Activated CD8-positive, alpha-beta T cell treated with anti-CD3 and anti-CD28 coated beads for 36 hours (primary cell): ENCODE data around the gene OCA2. TPM values are rescaled to one million over a fixed set of nuclear protein-coding genes. Genes with fewer than 3 reads are reported as not detected.

ENCODE experiments used
- ATAC-seq: fragments of 200-7000 bp; cut with Tn5 transposase; one replicate; pipeline ENCODE4 v1.10.0; 2021; ENCODE audit warnings: mild to moderate bottlenecking, moderate library complexity
- CTCF ChIA-PET: fragments of 350-600 bp; sonication (Branson Sonifier 250); formaldehyde crosslinking; loops from one replicate; lab custom pipeline; 2021; ENCODE audit warnings: antibody characterized with exemption; lab: Charles Lee
- POLR2A ChIA-PET: fragments of 350-600 bp; sonication (Branson Sonifier 250); formaldehyde crosslinking; loops from one replicate; lab custom pipeline; 2021; ENCODE audit warnings: antibody characterized with exemption; lab: Charles Lee
- DNase-seq: peaks from one replicate; pipeline ENCODE4 v3.0.0-alpha.2; 2020
- H3K27ac Mint-ChIP-seq: one replicate; pipeline ENCODE4 v1.8.0; 2021; ENCODE audit warnings: mild to moderate bottlenecking, mixed read lengths
- H3K27me3 Mint-ChIP-seq: one replicate; pipeline ENCODE4 v1.8.0; 2021; ENCODE audit warnings: mixed read lengths
- H3K36me3 Mint-ChIP-seq: one replicate; pipeline ENCODE4 v1.8.0; 2021; ENCODE audit warnings: low read depth, mixed read lengths
- H3K4me1 Mint-ChIP-seq: one replicate; pipeline ENCODE4 v1.8.0; 2021; ENCODE audit warnings: low read depth, mixed read lengths
- H3K4me3 Mint-ChIP-seq: one replicate; pipeline ENCODE4 v1.8.0; 2021; ENCODE audit warnings: mild to moderate bottlenecking, moderate library complexity, mixed read lengths
- H3K9me3 Mint-ChIP-seq: one replicate; pipeline ENCODE4 v1.8.0; 2021; ENCODE audit warnings: mixed read lengths
- intact Hi-C: fragments of 100-400 bp; cut with micrococcal nuclease; formaldehyde crosslinking; loops from one replicate; pipeline ENCODE4 v1.10.0; 2022
- total RNA-seq, 2 experiments: library from RNA; stranded (reverse); gene quantifications; one replicate each; pipeline ENCODE4 v1.2.3, GENCODE V29; 2021
- TF ChIP-seq, protein P1 (sequence below): fragments of 200-600 bp; IDR thresholded peaks from one replicate; pipeline ENCODE4 v1.8.0; 2022; ENCODE audit warnings: antibody characterized with exemption, mild to moderate bottlenecking

OCA2 gene
- total RNA-seq, 2 experiments from 2014 or later, result not detected

DNA sequence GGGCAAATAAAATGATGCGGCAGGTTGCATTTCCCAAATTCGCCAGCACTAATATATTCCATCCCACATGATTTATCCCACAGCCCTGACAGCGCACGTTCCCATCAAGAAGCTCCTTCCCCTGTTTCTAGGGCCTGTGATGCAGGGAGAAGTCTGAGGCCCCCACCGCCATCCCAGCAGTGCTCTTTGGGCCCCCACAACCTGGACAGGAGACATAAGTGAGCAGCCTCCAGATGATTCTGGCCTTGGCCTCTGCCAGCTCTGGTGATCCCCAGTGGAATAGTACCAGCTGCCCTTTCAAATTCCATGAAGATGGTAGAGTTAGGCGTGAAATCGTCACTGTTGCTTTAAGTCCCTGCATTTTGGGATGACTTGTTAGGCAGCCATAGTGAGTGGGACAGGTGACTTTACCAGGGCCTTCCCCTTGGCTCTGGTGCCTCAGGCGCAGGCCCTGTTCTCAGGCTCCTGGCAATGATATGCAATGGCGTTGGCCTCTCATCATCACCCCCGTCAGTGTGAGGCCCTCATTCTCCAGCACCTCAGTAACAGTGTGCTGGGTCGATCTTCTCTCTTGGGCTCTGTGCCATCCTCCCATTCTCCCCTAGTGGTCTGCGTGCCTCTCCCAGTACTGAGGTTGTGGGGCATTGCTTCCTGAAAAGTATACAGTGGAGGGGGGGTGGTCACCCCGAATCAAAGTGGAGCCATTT, 263.7 kb downstream of the OCA2 start:
- no peaks in the 10 kb centered on the region for H3K27me3 Mint-ChIP-seq

DNA sequence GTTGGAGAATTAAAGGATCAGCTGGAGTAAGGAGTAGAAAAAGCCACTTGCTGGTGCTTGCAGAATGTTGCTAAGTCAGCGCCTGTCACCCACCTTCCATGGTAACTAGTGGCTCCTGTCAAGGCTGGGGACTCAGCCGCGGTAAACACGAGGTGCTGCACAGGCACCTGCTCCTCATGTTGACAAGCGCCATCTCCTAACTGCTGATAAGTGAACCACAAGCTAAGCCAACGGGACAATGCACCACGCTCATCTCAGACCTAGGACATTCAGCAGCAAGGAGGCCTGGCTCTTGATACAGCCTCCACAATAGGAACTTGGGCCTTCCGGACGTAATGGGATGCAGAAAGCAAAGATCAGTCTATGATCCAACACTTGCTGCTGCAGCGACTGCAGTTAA, 264.4 kb downstream of the OCA2 start:
- Mint-ChIP-seq H3K27me3 (no peaks in the 10 kb centered on the region), H3K9me3 (no peaks in the 10 kb centered on the region), H3K36me3 (no peaks in the 10 kb centered on the region), H3K4me1 (no peaks in the 10 kb centered on the region), H3K4me3 (no peak overlapping the region), H3K27ac (no peak overlapping the region)
- POLR2A ChIA-PET, result no interaction called here
- intact Hi-C loops, result no loop called here
- ATAC-seq (no peak), DNase-seq (no peak)
- CTCF ChIA-PET, result no interaction called here
- TF ChIP-seq, protein P1, sequence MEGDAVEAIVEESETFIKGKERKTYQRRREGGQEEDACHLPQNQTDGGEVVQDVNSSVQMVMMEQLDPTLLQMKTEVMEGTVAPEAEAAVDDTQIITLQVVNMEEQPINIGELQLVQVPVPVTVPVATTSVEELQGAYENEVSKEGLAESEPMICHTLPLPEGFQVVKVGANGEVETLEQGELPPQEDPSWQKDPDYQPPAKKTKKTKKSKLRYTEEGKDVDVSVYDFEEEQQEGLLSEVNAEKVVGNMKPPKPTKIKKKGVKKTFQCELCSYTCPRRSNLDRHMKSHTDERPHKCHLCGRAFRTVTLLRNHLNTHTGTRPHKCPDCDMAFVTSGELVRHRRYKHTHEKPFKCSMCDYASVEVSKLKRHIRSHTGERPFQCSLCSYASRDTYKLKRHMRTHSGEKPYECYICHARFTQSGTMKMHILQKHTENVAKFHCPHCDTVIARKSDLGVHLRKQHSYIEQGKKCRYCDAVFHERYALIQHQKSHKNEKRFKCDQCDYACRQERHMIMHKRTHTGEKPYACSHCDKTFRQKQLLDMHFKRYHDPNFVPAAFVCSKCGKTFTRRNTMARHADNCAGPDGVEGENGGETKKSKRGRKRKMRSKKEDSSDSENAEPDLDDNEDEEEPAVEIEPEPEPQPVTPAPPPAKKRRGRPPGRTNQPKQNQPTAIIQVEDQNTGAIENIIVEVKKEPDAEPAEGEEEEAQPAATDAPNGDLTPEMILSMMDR, result no peak

More for the DNA sequence above, 263.7 kb downstream of the OCA2 start:
- intact Hi-C loops, result no loop called here
- TF ChIP-seq, protein P1, result no peak
- Mint-ChIP-seq H3K4me3 (no peak overlapping the region), H3K27ac (no peak overlapping the region), H3K4me1 (no peaks in the 10 kb centered on the region), H3K36me3 (no peaks in the 10 kb centered on the region), H3K9me3 (no peaks in the 10 kb centered on the region)
- DNase-seq (no peak), ATAC-seq (no peak)
- ChIA-PET POLR2A (interaction anchor here (0.5 kb wide), 1 partner anchor 1657 kb away, joined by 3 read pairs; no protein-coding TSS in a partner anchor), CTCF (no interaction called here)

DNA sequence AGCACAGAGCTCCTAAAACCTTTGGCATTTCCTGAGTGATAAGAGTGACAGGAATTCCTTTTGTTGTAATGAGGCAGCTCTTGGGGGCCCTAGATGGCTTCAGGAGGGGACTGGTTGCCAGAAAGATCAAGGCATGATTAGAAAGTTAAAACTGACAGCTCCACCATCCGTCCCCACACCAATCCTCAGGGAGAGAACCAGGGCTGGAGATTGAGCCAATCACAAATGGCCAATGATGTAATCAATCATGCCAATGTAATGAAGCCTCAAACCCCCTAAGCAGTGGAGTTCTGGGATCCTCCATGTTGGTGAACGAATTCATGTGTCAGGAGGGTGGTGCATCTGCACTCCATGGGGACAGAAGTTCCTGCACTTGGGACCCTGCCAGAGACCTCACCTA, 265.1 kb downstream of the OCA2 start:
- ChIA-PET POLR2A (no interaction called here), CTCF (no interaction called here)
- Mint-ChIP-seq H3K27ac (no peak overlapping the region), H3K4me3 (no peak overlapping the region), H3K4me1 (no peaks in the 10 kb centered on the region), H3K36me3 (no peaks in the 10 kb centered on the region), H3K9me3 (no peaks in the 10 kb centered on the region), H3K27me3 (no peaks in the 10 kb centered on the region)
- intact Hi-C loops, result no loop called here
- ATAC-seq (no peak), DNase-seq (no peak)
- TF ChIP-seq, protein P1, result no peak

DNA sequence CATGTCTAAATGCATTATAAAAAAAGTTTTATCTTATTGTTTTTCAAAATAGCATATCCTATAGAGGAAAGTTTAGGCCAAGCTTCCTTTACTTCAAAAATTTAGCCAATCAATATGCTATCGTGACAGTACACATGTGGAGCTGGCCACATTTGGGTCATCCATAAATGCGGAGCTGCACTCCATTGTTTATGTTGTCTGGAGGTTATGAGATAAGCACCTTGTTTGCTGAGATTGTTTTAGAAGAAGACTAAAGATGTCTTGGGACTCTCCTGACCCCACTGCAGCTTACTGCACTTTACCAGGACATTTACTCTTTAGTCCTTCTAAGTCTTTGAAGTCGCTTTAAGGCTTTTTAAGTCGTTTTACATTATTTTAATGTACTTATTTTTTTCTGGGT, 265.9 kb downstream of the OCA2 start:
- Mint-ChIP-seq H3K4me3 (no peak overlapping the region), H3K4me1 (no peaks in the 10 kb centered on the region), H3K9me3 (no peaks in the 10 kb centered on the region), H3K27ac (no peak overlapping the region), H3K27me3 (no peaks in the 10 kb centered on the region), H3K36me3 (no peaks in the 10 kb centered on the region)
- TF ChIP-seq, protein P1, result no peak
- intact Hi-C loops, result no loop called here
- ChIA-PET CTCF (no interaction called here), POLR2A (no interaction called here)
- DNase-seq (no peak), ATAC-seq (no peak)

DNA sequence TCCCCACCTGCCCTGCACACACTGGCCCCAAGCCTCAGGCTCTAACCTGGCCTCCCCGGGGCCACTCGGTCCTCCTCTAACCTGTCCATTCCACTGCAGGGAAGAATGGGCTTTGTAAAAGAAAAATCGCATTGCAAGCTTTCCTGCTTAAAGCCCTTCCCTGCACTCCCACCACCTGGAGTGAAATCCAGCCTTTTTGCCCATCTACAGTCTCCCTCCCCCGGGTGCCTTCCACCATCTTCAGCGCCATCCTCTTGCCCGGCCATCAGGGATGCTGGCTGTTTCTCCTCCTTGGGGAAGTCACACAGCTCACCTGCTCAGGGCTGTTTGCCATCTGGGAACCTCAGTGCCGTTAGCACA, 266.9 kb downstream of the OCA2 start:
- CTCF ChIA-PET, result no interaction called here
- TF ChIP-seq, protein P1, result no peak
- DNase-seq (no peak), ATAC-seq (no peak)
- H3K27ac Mint-ChIP-seq, result no peak overlapping the region
- H3K4me1 Mint-ChIP-seq, result no peaks in the 10 kb centered on the region
- H3K4me3 Mint-ChIP-seq, result no peak overlapping the region
- H3K27me3 Mint-ChIP-seq, result no peaks in the 10 kb centered on the region
- H3K36me3 Mint-ChIP-seq, result no peaks in the 10 kb centered on the region
- H3K9me3 Mint-ChIP-seq, result no peaks in the 10 kb centered on the region
- intact Hi-C loops, result no loop called here
- POLR2A ChIA-PET, result no interaction called here
